GM21786 (cell line): ENCODE measurements around the gene NECAB3.
"Not testable (repeated sequence)": the region's sequence is repeated elsewhere in the genome, so short reads cannot be mapped to it uniquely, and the experiment has no call there.

Experiments
- ATAC-seq: cut with Tn5 transposase; IDR thresholded peaks from one replicate; pipeline ENCODE4 v1.9.1; 2021; ENCODE audit not compliant: unreplicated experiment

NECAB3 gene

GRCh38 chr20:33651562-33652048 is 22.6 kb downstream of the NECAB3 start:
- ATAC-seq: no peak

- no peak for ATAC-seq
Observed at GRCh38 chr20:33650753-33651561, 23.3 kb downstream of the NECAB3 start.

- no peak for ATAC-seq
Observed at GRCh38 chr20:33650111-33650752, 24.0 kb downstream of the NECAB3 start.

- no peak for ATAC-seq
Observed at GRCh38 chr20:33649201-33649681, 25.0 kb downstream of the NECAB3 start.

- ATAC-seq: no peak
Observed at GRCh38 chr20:33648396-33649004, 25.7 kb downstream of the NECAB3 start.

- peak; percentile 85 for ATAC-seq
Observed at GRCh38 chr20:33647603-33648395, 26.4 kb downstream of the NECAB3 start.

GRCh38 chr20:33646959-33647602 is 27.1 kb downstream of the NECAB3 start:
- not testable (repeated sequence) for ATAC-seq

- ATAC-seq: no peak
Observed at GRCh38 chr20:33646191-33646590, 28.0 kb downstream of the NECAB3 start.

GRCh38 chr20:33645396-33645795 is 28.8 kb downstream of the NECAB3 start:
- no peak for ATAC-seq

GRCh38 chr20:33645072-33645358 is 29.2 kb downstream of the NECAB3 start:
- no peak for ATAC-seq

- ATAC-seq: no peak
Observed at GRCh38 chr20:33644313-33645071, 29.7 kb downstream of the NECAB3 start.

GRCh38 chr20:33640287-33640686 is 33.9 kb downstream of the NECAB3 start:
- no peak for ATAC-seq

GRCh38 chr20:33636776-33637175 is 37.5 kb downstream of the NECAB3 start:
- no peak for ATAC-seq

GRCh38 chr20:33635341-33635740 is 38.9 kb downstream of the NECAB3 start:
- ATAC-seq: no peak

GRCh38 chr20:33631910-33632309 is 42.3 kb downstream of the NECAB3 start:
- not testable (repeated sequence) for ATAC-seq

- no peak for ATAC-seq
Observed at GRCh38 chr20:33630507-33630906, 43.7 kb downstream of the NECAB3 start.

GRCh38 chr20:33629979-33630378 is 44.2 kb downstream of the NECAB3 start:
- ATAC-seq: no peak

GRCh38 chr20:33629533-33629932 is 44.7 kb downstream of the NECAB3 start:
- ATAC-seq: no peak

GRCh38 chr20:33627577-33628216 is 46.5 kb downstream of the NECAB3 start:
- ATAC-seq: no peak
